H9 (cell line): ENCODE data around the gene PCNX3. TPM values are rescaled to one million over a fixed set of nuclear protein-coding genes. Genes with fewer than 3 reads are reported as not detected.

Experiments
- DNase-seq: peaks from one replicate; pipeline ENCODE4 v3.0.0-alpha.2; 2017
- H2AFZ ChIP-seq: one replicate; pipeline ENCODE4 v1.6.1; 2013; ENCODE audit warnings: mild to moderate bottlenecking, low read length, control low read depth, moderate library complexity
- H2AK5ac ChIP-seq: 2 replicates; pipeline ENCODE4 v1.6.1; 2013; ENCODE audit warnings: low read length, control low read depth, mixed read lengths; ENCODE audit not compliant: insufficient read length
- H2BK120ac ChIP-seq: one replicate; pipeline ENCODE4 v1.6.1; 2013; ENCODE audit warnings: low read depth, mild to moderate bottlenecking, low read length, control low read depth, inconsistent platforms; ENCODE audit not compliant: poor library complexity, severe bottlenecking
- H2BK12ac ChIP-seq: 2 replicates; pipeline ENCODE4 v1.6.1; 2013; ENCODE audit warnings: low read length, control low read depth, mixed read lengths, low read depth; ENCODE audit not compliant: insufficient read length
- H2BK15ac ChIP-seq: 2 replicates; pipeline ENCODE4 v1.6.1; 2013; ENCODE audit warnings: low read depth, low read length, control low read depth
- H2BK20ac ChIP-seq: one replicate; pipeline ENCODE4 v1.6.1; 2013; ENCODE audit warnings: low read depth, mild to moderate bottlenecking, low read length, control low read depth, inconsistent platforms; ENCODE audit not compliant: poor library complexity, severe bottlenecking
- H2BK5ac ChIP-seq: 2 replicates; pipeline ENCODE4 v1.6.1; 2013; ENCODE audit warnings: low read length, control low read depth, mixed read lengths; ENCODE audit not compliant: insufficient read length
- H3K14ac ChIP-seq: 2 replicates; pipeline ENCODE4 v1.6.1; 2013; ENCODE audit warnings: low read length, control low read depth; ENCODE audit not compliant: insufficient read depth
- H3K18ac ChIP-seq: 2 replicates; pipeline ENCODE4 v1.6.1; 2013; ENCODE audit warnings: low read depth, mild to moderate bottlenecking, mixed read lengths, low read length, control low read depth; ENCODE audit not compliant: insufficient read length
- H3K23ac ChIP-seq: 2 replicates; pipeline ENCODE4 v1.6.1; 2013; ENCODE audit warnings: low read length, control low read depth, mixed read lengths, low read depth; ENCODE audit not compliant: insufficient read length
- H3K23me2 ChIP-seq: 2 replicates; pipeline ENCODE4 v1.6.1; 2013; ENCODE audit warnings: low read depth, mild to moderate bottlenecking, mixed read lengths, low read length, control low read depth; ENCODE audit not compliant: insufficient read length, poor library complexity, severe bottlenecking
- H3K27ac ChIP-seq: 2 replicates; pipeline ENCODE4 v1.5.1; 2013; ENCODE audit warnings: low read length, control low read depth, mixed read lengths, low read depth; ENCODE audit not compliant: insufficient read length
- H3K27me3 ChIP-seq: 2 replicates; pipeline ENCODE4 v1.6.1; 2013; ENCODE audit warnings: low read length, control low read depth, inconsistent platforms; ENCODE audit not compliant: insufficient read depth
- H3K4ac ChIP-seq: 2 replicates; pipeline ENCODE4 v1.6.1; 2013; ENCODE audit warnings: low read depth, mild to moderate bottlenecking, control low read depth, inconsistent platforms, low read length, moderate library complexity
- H3K4me1 ChIP-seq: 2 replicates; pipeline ENCODE4 v1.6.1; 2013; ENCODE audit warnings: low read length, control low read depth, inconsistent platforms; ENCODE audit not compliant: insufficient read depth
- H3K4me2 ChIP-seq: 2 replicates; pipeline ENCODE4 v1.6.1; 2013; ENCODE audit warnings: low read length, control low read depth, mixed read lengths; ENCODE audit not compliant: insufficient read length, insufficient read depth
- H3K56ac ChIP-seq: 2 replicates; pipeline ENCODE4 v1.6.1; 2013; ENCODE audit warnings: low read depth, mild to moderate bottlenecking, mixed read lengths, low read length, control low read depth; ENCODE audit not compliant: insufficient read length
- H3K79me1 ChIP-seq: 2 replicates; pipeline ENCODE4 v1.6.1; 2013; ENCODE audit warnings: low read depth, mild to moderate bottlenecking, moderate library complexity, low read length, control low read depth, inconsistent platforms; ENCODE audit not compliant: insufficient read depth, poor library complexity, severe bottlenecking
- H3K79me2 ChIP-seq: 2 replicates; pipeline ENCODE4 v1.6.1; 2013; ENCODE audit warnings: low read length, control low read depth, inconsistent platforms; ENCODE audit not compliant: insufficient read depth
- H3K9ac ChIP-seq: 2 replicates; pipeline ENCODE4 v1.6.1; 2013; ENCODE audit warnings: low read length, control low read depth, mixed read lengths; ENCODE audit not compliant: insufficient read length; ENCODE audit errors: extremely low read depth
- H3K9me3 ChIP-seq: one replicate; pipeline ENCODE4 v1.6.1; 2013; ENCODE audit warnings: low read depth, low read length, inconsistent platforms; ENCODE audit not compliant: control insufficient read depth
- H3T11ph ChIP-seq: one replicate; pipeline ENCODE4 v1.6.1; 2013; ENCODE audit warnings: mild to moderate bottlenecking, low read length, control low read depth, inconsistent platforms
- H4K20me1 ChIP-seq: one replicate; pipeline ENCODE4 v1.6.1; 2013; ENCODE audit not compliant: control insufficient read depth, insufficient read length, insufficient read depth
- H4K5ac ChIP-seq: 2 replicates; pipeline ENCODE4 v1.6.1; 2013; ENCODE audit warnings: low read depth, mild to moderate bottlenecking, mixed read lengths, low read length, control low read depth; ENCODE audit not compliant: insufficient read length
- H4K8ac ChIP-seq: replicated peaks from 2 replicates; pipeline ENCODE4 v1.6.1; 2013; ENCODE audit warnings: low read length, control low read depth, mixed read lengths, low read depth; ENCODE audit not compliant: insufficient read length
- H4K91ac ChIP-seq: 2 replicates; pipeline ENCODE4 v1.6.1; 2013; ENCODE audit warnings: low read depth, mild to moderate bottlenecking, moderate library complexity, mixed read lengths, low read length, control low read depth; ENCODE audit not compliant: insufficient read length
- H3K27ac Mint-ChIP-seq, 3 experiments: 2 replicates in 2 of 3; 3 replicates in 1 of 3; pipeline ENCODE4 v1.8.0; 2020 to 2021; ENCODE audit warnings: mixed read lengths in 3 of 3, mild to moderate bottlenecking in 1 of 3, moderate library complexity in 1 of 3
- H3K27me3 Mint-ChIP-seq: 2 replicates; pipeline ENCODE4 v1.8.0; 2021; ENCODE audit warnings: low read depth, mild to moderate bottlenecking, moderate library complexity, mixed read lengths
- H3K36me3 Mint-ChIP-seq, 3 experiments: 2 replicates in 2 of 3; 3 replicates in 1 of 3; pipeline ENCODE4 v1.8.0; 2020 to 2021; ENCODE audit warnings: low read depth in 3 of 3, mixed read lengths in 3 of 3; ENCODE audit not compliant: insufficient read depth in 1 of 3
- H3K4me1 Mint-ChIP-seq, 2 experiments: 2 replicates each; pipeline ENCODE4 v1.8.0; 2020; ENCODE audit warnings: mixed read lengths in 2 of 2
- H3K4me3 Mint-ChIP-seq, 2 experiments: 2 replicates in 1 of 2; 3 replicates in 1 of 2; pipeline ENCODE4 v1.8.0; 2020 to 2021; ENCODE audit warnings: mild to moderate bottlenecking in 2 of 2, mixed read lengths in 2 of 2, moderate library complexity in 1 of 2
- H3K9me3 Mint-ChIP-seq, 2 experiments: 2 replicates in 1 of 2; 3 replicates in 1 of 2; pipeline ENCODE4 v1.8.0; 2020; ENCODE audit warnings: mild to moderate bottlenecking in 2 of 2, mixed read lengths in 2 of 2, moderate library complexity in 1 of 2
- CTCF ChIP-seq: fragments of 200-600 bp; sonication (generic); conservative IDR thresholded peaks from 3 replicates; pipeline ENCODE4 v1.8.0; 2021; ENCODE audit warnings: antibody characterized with exemption, mild to moderate bottlenecking
- WGBS: extraction: QIAGEN DNeasy Blood & Tissue Kit; methylation state at CpG from one replicate; pipeline ENCODE4 v1.1.7; 2013; ENCODE audit warnings: missing lambda C conversion rate, low lambda C conversion rate, mixed read lengths; ENCODE audit not compliant: insufficient read length; ENCODE audit errors: extremely low coverage; 5-methylcytosine and 5-hydroxymethylcytosine counted together
- total RNA-seq: library from RNA; stranded (reverse); gene quantifications from 2 replicates; pipeline ENCODE4 v1.2.1, GENCODE V29; 2021

The PCNX3 gene
- total RNA-seq, 1 experiment from 2014 or later: 50.5 TPM

DNA sequence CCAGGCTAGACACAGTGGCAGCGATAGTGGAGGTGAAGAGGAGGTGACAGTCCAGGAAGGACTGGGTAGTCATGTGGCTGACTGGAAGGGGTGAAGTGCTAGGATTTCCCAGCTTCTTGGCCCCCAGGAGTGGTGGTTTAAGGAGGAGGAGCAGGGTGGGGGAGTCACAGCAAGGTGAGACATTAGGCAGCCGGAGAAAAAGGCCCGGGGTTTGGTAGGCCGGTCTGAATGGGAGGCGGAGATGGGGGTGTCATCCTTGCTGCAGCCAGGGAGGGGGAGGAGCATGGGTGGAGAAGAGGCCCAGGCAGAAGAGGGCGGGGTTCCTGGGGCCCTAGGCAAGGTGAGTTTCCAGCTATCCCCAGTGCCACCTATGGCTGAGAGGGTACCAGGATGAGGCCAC is 28.4 kb downstream of the PCNX3 start:
- Histone ChIP-seq H3K23ac (no peak overlapping the region), H3K56ac (no peak overlapping the region), H2BK15ac (no peak overlapping the region), H3K9ac (no peak overlapping the region), H2BK120ac (no peak overlapping the region), H2AFZ (no peak overlapping the region), H2BK20ac (no peak overlapping the region), H3K18ac (no peak overlapping the region), H4K8ac (no peak overlapping the region), H3K4ac (no peak overlapping the region), H3K79me2 (no peaks in the 10 kb centered on the region), H3K23me2 (peaks cover 11% of the 10 kb centered on the region), H3T11ph (no peak overlapping the region), H3K79me1 (no peaks in the 10 kb centered on the region), H3K4me1 (peaks cover 5% of the 10 kb centered on the region; the same call in 1 of the 2 replicates), H3K27me3 (no peaks in the 10 kb centered on the region), H4K91ac (no peak overlapping the region), H2AK5ac (no peak overlapping the region), H4K5ac (no peak overlapping the region), H3K9me3 (no peaks in the 10 kb centered on the region), H2BK5ac (no peak overlapping the region), H3K14ac (no peak overlapping the region), H3K27ac (no peak overlapping the region), H2BK12ac (no peak overlapping the region), H3K4me2 (peak overlapping the region; percentile 18), H4K20me1 (peaks cover 5% of the 10 kb centered on the region)
- H3K4me3 Mint-ChIP-seq: peak overlapping the region in 1 of 2 experiments; percentile 72; a peak in 3 of 5 replicates
- H3K27ac Mint-ChIP-seq: peak overlapping the region in 2 of 3 experiments; percentile 16 to 85; a peak in 3 of 7 replicates
- peak; percentile 79 for DNase-seq
- no CpG with 5 or more reads among the region's 6 CpGs for WGBS
- H3K9me3 Mint-ChIP-seq: no peaks in the 10 kb centered on the region; a peak in 1 of 5 replicates
- peaks cover 2% of the 10 kb centered on the region; the same call in 1 of the 2 replicates for H3K27me3 Mint-ChIP-seq
- H3K4me1 Mint-ChIP-seq: peaks cover 17 to 26% of the 10 kb centered on the region in 2 experiments
- peaks cover 0 to 6% (median 5%) of the 10 kb centered on the region in 3 experiments; a peak in 6 of 7 replicates for H3K36me3 Mint-ChIP-seq
- no peak for TF ChIP-seq CTCF
